SU-DHL-6 (cell line): ENCODE results near the gene PIGX.

ENCODE experiments used
- H2AFZ ChIP-seq: fragments of 200-600 bp; sonication (generic); 2 replicates; pipeline ENCODE4 v1.6.1; 2014; ENCODE audit warnings: low read depth, mild to moderate bottlenecking, moderate library complexity, mixed read lengths, antibody characterized with exemption, low read length; ENCODE audit not compliant: severe bottlenecking
- H3F3A ChIP-seq: fragments of 200-600 bp; shearing (Covaris generic); 2 replicates; pipeline ENCODE4 v1.6.0; 2016; ENCODE audit warnings: antibody characterized with exemption, mild to moderate bottlenecking; ENCODE audit not compliant: insufficient read depth
- H3K27ac ChIP-seq: fragments of 200-600 bp; sonication (generic); 2 replicates; pipeline ENCODE4 v1.5.1; 2016; ENCODE audit warnings: low read depth, mild to moderate bottlenecking, low read length, moderate library complexity, mixed read lengths
- H3K27me3 ChIP-seq: fragments of 200-600 bp; sonication (generic), shearing (Covaris generic); 2 replicates; pipeline ENCODE4 v1.6.0; 2014; ENCODE audit warnings: mild to moderate bottlenecking, low read length
- H3K36me3 ChIP-seq: fragments of 200-600 bp; sonication (generic); 2 replicates; pipeline ENCODE4 v1.6.1; 2014; ENCODE audit warnings: mild to moderate bottlenecking, low read length, mixed read lengths
- H3K4me2 ChIP-seq: fragments of 300-600, 200-600 bp; shearing (Covaris generic), sonication (generic); 2 replicates; pipeline ENCODE4 v1.6.0; 2014; ENCODE audit warnings: low read length, low read depth, mild to moderate bottlenecking; ENCODE audit not compliant: poor library complexity, severe bottlenecking
- H3K4me3 ChIP-seq: fragments of 200-600 bp; sonication (generic); 2 replicates; pipeline ENCODE4 v1.5.1; 2014; ENCODE audit warnings: antibody characterized with exemption, low read length, mild to moderate bottlenecking, mixed read lengths; ENCODE audit not compliant: insufficient read depth, poor library complexity, severe bottlenecking
- H3K79me2 ChIP-seq: fragments of 200-600 bp; sonication (generic); 2 replicates; pipeline ENCODE4 v1.6.1; 2014; ENCODE audit warnings: mild to moderate bottlenecking, low read length, moderate library complexity; ENCODE audit not compliant: insufficient read depth
- H3K9ac ChIP-seq: fragments of 200-600 bp; sonication (generic); 2 replicates; pipeline ENCODE4 v1.7.0; 2014; ENCODE audit warnings: mild to moderate bottlenecking, low read length
- H3K9me2 ChIP-seq: fragments of 200-600 bp; sonication (generic); replicated peaks from 2 replicates; pipeline ENCODE4 v1.6.1; 2014; ENCODE audit warnings: low read length; ENCODE audit not compliant: insufficient read depth
- H3K9me3 ChIP-seq: fragments of 200-600 bp; sonication (generic); 2 replicates; pipeline ENCODE4 v1.6.1; 2014; ENCODE audit warnings: low read length, mixed read lengths; ENCODE audit not compliant: insufficient read depth
- H4K20me1 ChIP-seq: fragments of 200-600 bp; sonication (generic); 2 replicates; pipeline ENCODE4 v1.6.1; 2014; ENCODE audit warnings: low read depth, mild to moderate bottlenecking, antibody characterized with exemption, low read length, moderate library complexity, mixed read lengths
- EZH2phosphoT487 ChIP-seq: fragments of 200-600 bp; sonication (generic), shearing (Covaris generic); conservative IDR thresholded peaks from 2 replicates; pipeline ENCODE4 v1.6.1; 2018; ENCODE audit warnings: mild to moderate bottlenecking, antibody characterized with exemption, low read length, moderate library complexity, mixed read lengths
- TF ChIP-seq, protein P1 (sequence below): fragments of 200-600 bp; sonication (generic); IDR thresholded peaks from one replicate; pipeline ENCODE4 v1.5.1; 2017; ENCODE audit warnings: antibody characterized with exemption, mild to moderate bottlenecking, low read length, moderate library complexity; ENCODE audit not compliant: insufficient read depth, poor library complexity, severe bottlenecking

Gene PIGX

DNA sequence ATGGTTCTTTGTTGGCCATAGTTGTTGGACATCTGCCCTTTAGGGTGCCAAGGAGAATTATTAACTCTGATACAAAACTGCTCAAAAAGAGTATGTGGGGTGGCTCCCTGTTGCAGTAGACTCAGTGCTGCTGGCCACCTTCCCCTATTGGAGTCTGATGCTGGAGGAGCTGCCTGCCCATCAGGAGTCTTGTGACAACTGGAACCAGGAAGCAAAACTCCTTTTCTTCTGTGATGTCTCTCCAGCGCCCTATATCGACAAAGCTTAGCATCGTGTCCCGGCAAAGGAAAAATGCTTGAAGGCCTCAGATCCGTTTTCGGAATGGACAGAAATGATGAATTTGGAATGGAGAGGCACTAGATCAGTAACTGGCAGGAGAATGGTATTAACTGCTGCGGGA lies 51.0 kb downstream of the PIGX start:
- no peak for TF ChIP-seq EZH2phosphoT487
- TF ChIP-seq, protein P1, sequence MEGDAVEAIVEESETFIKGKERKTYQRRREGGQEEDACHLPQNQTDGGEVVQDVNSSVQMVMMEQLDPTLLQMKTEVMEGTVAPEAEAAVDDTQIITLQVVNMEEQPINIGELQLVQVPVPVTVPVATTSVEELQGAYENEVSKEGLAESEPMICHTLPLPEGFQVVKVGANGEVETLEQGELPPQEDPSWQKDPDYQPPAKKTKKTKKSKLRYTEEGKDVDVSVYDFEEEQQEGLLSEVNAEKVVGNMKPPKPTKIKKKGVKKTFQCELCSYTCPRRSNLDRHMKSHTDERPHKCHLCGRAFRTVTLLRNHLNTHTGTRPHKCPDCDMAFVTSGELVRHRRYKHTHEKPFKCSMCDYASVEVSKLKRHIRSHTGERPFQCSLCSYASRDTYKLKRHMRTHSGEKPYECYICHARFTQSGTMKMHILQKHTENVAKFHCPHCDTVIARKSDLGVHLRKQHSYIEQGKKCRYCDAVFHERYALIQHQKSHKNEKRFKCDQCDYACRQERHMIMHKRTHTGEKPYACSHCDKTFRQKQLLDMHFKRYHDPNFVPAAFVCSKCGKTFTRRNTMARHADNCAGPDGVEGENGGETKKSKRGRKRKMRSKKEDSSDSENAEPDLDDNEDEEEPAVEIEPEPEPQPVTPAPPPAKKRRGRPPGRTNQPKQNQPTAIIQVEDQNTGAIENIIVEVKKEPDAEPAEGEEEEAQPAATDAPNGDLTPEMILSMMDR, result no peak
- no peaks in the 10 kb centered on the region for H3F3A ChIP-seq
- H3K27me3 ChIP-seq, result no peaks in the 10 kb centered on the region
- no peak overlapping the region for H3K4me3 ChIP-seq
- no peak overlapping the region for H3K9ac ChIP-seq
- no peak overlapping the region for H3K27ac ChIP-seq
- H2AFZ ChIP-seq, result no peak overlapping the region
- no peaks in the 10 kb centered on the region for H3K36me3 ChIP-seq
- H3K9me3 ChIP-seq, result no peaks in the 10 kb centered on the region
- no peaks in the 10 kb centered on the region for H4K20me1 ChIP-seq
- H3K79me2 ChIP-seq, result peaks cover 68% of the 10 kb centered on the region
- no peak overlapping the region for H3K4me2 ChIP-seq
- no peaks in the 10 kb centered on the region for H3K9me2 ChIP-seq

DNA sequence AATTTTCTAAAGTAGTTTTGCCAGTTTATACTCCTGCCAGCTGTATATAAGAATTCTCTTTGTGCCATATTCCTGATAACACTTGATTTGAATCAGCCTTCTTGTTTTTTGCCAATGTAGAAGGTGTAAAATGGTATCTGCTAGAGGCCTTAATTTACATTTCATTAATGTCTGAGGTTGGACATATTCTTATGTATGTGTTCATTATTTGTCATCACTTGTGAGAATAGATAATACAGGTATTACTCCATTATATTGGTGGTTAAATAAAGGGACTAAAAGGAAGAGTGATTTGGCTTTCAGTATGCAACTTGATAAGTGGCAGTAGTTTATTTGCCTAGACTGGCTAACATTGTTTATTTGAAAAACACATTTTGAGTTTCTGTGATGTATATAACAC lies 53.3 kb downstream of the PIGX start:
- Histone ChIP-seq H3K27ac (no peak overlapping the region), H3K9me3 (no peaks in the 10 kb centered on the region), H3K9me2 (no peaks in the 10 kb centered on the region), H3K4me2 (no peak overlapping the region), H3K79me2 (peaks cover 69% of the 10 kb centered on the region), H3K9ac (no peak overlapping the region), H3K27me3 (no peaks in the 10 kb centered on the region), H2AFZ (no peak overlapping the region), H3K36me3 (no peaks in the 10 kb centered on the region), H3K4me3 (no peak overlapping the region), H4K20me1 (no peaks in the 10 kb centered on the region), H3F3A (no peaks in the 10 kb centered on the region)
- TF ChIP-seq, protein P1, result no peak
- TF ChIP-seq EZH2phosphoT487, result no peak

DNA sequence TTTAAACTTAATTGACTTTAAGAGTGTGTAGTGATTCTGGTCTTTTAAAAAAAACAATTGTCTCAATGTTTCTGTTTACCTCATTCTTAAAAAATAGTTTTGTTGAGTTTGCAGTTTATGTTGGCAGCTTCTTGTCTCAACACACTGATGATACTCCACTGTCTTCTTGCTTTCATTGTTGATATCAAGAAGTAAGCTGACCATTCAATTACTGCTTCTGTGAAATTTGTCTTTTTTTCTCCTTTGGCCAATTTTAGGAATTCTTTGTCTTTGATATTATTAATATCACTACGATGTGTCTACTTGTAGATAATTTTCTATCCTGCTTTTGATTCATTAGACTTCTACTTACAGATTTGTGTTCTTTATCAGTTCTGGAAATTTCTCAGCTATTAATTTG lies 58.9 kb downstream of the PIGX start:
- TF ChIP-seq EZH2phosphoT487, result no peak
- TF ChIP-seq, protein P1, result no peak

DNA sequence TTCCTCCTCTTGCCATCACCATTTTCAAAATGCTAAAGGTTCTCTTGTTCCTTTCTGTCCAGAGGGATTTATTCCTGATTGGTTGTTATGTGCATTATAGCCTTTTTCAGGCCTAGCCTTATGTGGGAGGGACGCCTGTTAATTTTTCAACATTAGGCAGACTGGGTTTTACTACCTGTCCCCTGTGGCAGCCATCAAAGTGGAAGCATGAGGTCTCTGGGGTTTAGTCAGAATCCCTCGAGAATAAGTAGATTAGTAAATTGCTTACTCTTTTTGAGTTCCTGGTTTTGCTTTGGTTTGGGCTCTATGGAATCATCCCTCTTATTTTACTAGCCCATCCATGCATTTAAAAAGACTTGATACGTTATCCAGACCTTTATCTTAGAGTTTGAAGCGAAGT lies 59.9 kb downstream of the PIGX start:
- no peaks in the 10 kb centered on the region for H3K27me3 ChIP-seq
- no peaks in the 10 kb centered on the region for H3K9me2 ChIP-seq
- H3K4me3 ChIP-seq, result no peak overlapping the region
- 0 out of 2 replicates have a peak, but pooled peaks cover 11% of the 10 kb centered on the region for H3F3A ChIP-seq
- H3K9ac ChIP-seq, result no peak overlapping the region
- peaks cover 15% of the 10 kb centered on the region for H4K20me1 ChIP-seq
- no peaks in the 10 kb centered on the region for H3K36me3 ChIP-seq
- H2AFZ ChIP-seq, result no peak overlapping the region
- H3K27ac ChIP-seq, result no peak overlapping the region
- H3K9me3 ChIP-seq, result no peaks in the 10 kb centered on the region
- TF ChIP-seq, protein P1, result no peak
- TF ChIP-seq EZH2phosphoT487, result no peak
- no peak overlapping the region for H3K4me2 ChIP-seq
- H3K79me2 ChIP-seq, result peaks cover 97% of the 10 kb centered on the region

More for the DNA sequence above, 58.9 kb downstream of the PIGX start:
- Histone ChIP-seq H2AFZ (no peak overlapping the region), H4K20me1 (peaks cover 15% of the 10 kb centered on the region), H3K9me3 (no peaks in the 10 kb centered on the region), H3K9me2 (no peaks in the 10 kb centered on the region), H3K4me3 (no peak overlapping the region), H3K79me2 (peaks cover 97% of the 10 kb centered on the region), H3K4me2 (no peak overlapping the region), H3K27me3 (no peaks in the 10 kb centered on the region), H3K9ac (no peak overlapping the region), H3K36me3 (no peaks in the 10 kb centered on the region), H3F3A (0 out of 2 replicates have a peak, but pooled peaks cover 11% of the 10 kb centered on the region), H3K27ac (no peak overlapping the region)
